HepG2 (cell line): ENCODE data around the gene RER1. TPM values are rescaled to one million over a fixed set of nuclear protein-coding genes. Genes with fewer than 3 reads are reported as not detected.

Source experiments
- CCDC6 ChIP-seq: sonication (generic); formaldehyde crosslinking; IDR thresholded peaks from 2 replicates; pipeline ENCODE4 v1.8.1; 2022; ENCODE audit warnings: mild to moderate bottlenecking, missing genetic modification reagents, moderate library complexity
- LCORL ChIP-seq, 2 experiments: fragments of 450-650 bp in 1 of 2; sonication (generic) in 1 of 2; formaldehyde crosslinking in 1 of 2; IDR thresholded peaks; 2 replicates each; pipeline versions ENCODE4 v1.5.0 to v1.6.1; 2017 to 2020; ENCODE audit warnings: antibody characterized with exemption in 1 of 2, missing genetic modification reagents in 1 of 2
- MEIS1 ChIP-seq: sonication (generic); formaldehyde crosslinking; IDR thresholded peaks from 2 replicates; pipeline ENCODE4 v1.9.0; 2021; ENCODE audit warnings: mild to moderate bottlenecking, missing genetic modification reagents, moderate library complexity, borderline replicate concordance
- PTBP1 ChIP-seq: fragments of 200-400 bp; formaldehyde crosslinking; IDR thresholded peaks from 2 replicates; pipeline ENCODE4 v1.6.1; 2018; ENCODE audit warnings: low read length, low read depth; ENCODE audit not compliant: poor library complexity, severe bottlenecking
- SOX13 ChIP-seq, 3 experiments: fragments of 450-650 bp in 1 of 3; sonication (generic) in 1 of 3; formaldehyde crosslinking in 1 of 3; IDR thresholded peaks in 2 of 3; conservative IDR thresholded peaks in 1 of 3; 2 replicates each; pipeline versions ENCODE4 v1.5.0 to v1.6.1; 2016 to 2020; ENCODE audit warnings: antibody characterized with exemption in 1 of 3, mild to moderate bottlenecking in 1 of 3, missing compliant biosample characterization in 1 of 3, missing genetic modification reagents in 1 of 3, moderate library complexity in 1 of 3
- TOE1 ChIP-seq: sonication (generic); formaldehyde crosslinking; IDR thresholded peaks from 2 replicates; pipeline ENCODE4 v1.4.0; 2020; ENCODE audit warnings: mild to moderate bottlenecking, missing genetic modification reagents
- ZNF253 ChIP-seq: sonication (generic); formaldehyde crosslinking; IDR thresholded peaks from 2 replicates; pipeline ENCODE4 v1.8.0; 2022; ENCODE audit warnings: mild to moderate bottlenecking, missing genetic modification reagents, borderline replicate concordance
- ZNF446 ChIP-seq: sonication (generic); formaldehyde crosslinking; IDR thresholded peaks from 2 replicates; pipeline ENCODE4 v1.5.0; 2020; ENCODE audit warnings: mild to moderate bottlenecking, missing genetic modification reagents
- ZNF605 ChIP-seq: sonication (generic); formaldehyde crosslinking; IDR thresholded peaks from 2 replicates; pipeline ENCODE4 v1.8.0; 2022; ENCODE audit warnings: mild to moderate bottlenecking, missing genetic modification reagents
- ZNF772 ChIP-seq: sonication (generic); formaldehyde crosslinking; IDR thresholded peaks from 2 replicates; pipeline ENCODE4 v1.5.0; 2020; ENCODE audit warnings: mild to moderate bottlenecking, missing genetic modification reagents
- ZSCAN20 ChIP-seq: sonication (generic); formaldehyde crosslinking; IDR thresholded peaks from 2 replicates; pipeline ENCODE4 v1.4.0; 2020; ENCODE audit warnings: missing genetic modification reagents, mild to moderate bottlenecking, borderline replicate concordance
- polyA plus RNA-seq, 8 experiments: library from polyadenylated mRNA; depleted of rRNA in 3 of 8; stranded (reverse) in 7 of 8; unstranded in 1 of 8; fragments of >200 nt; fragmentation: Illumina TruSeq in 4 of 8; extraction: Trizol in 4 of 8; gene quantifications; 2 replicates each; pipeline versions ENCODE4 v1.2.1 to v1.2.3, GENCODE V29; 2011 to 2016; ENCODE audit warnings: low read depth in 4 of 8, missing spikeins in 1 of 8, mixed read lengths in 1 of 8; ENCODE audit not compliant: insufficient read depth in 1 of 8
- total RNA-seq, 5 experiments: library from RNA; depleted of rRNA; stranded (reverse); fragments of >200 nt; fragmentation: Illumina TruSeq; extraction: Trizol; gene quantifications; 2 replicates each; pipeline ENCODE4 v1.2.3, GENCODE V29; 2016; ENCODE audit warnings: low read depth in 1 of 5
- TF ChIP-seq, protein P1 (sequence below): sonication (generic); formaldehyde crosslinking; conservative IDR thresholded peaks from 2 replicates; pipeline ENCODE4 v1.4.0; 2020; ENCODE audit warnings: mild to moderate bottlenecking, missing genetic modification reagents, moderate library complexity
- TF ChIP-seq, protein P2 (sequence below): sonication (generic); formaldehyde crosslinking; IDR thresholded peaks from 2 replicates; pipeline ENCODE4 v1.4.0; 2020; ENCODE audit warnings: missing genetic modification reagents, borderline replicate concordance
- TF ChIP-seq, protein P3 (sequence below): sonication (generic); formaldehyde crosslinking; IDR thresholded peaks from 2 replicates; pipeline ENCODE4 v1.8.1; 2023; ENCODE audit warnings: mild to moderate bottlenecking, inconsistent platforms, moderate library complexity, missing genetic modification reagents, borderline replicate concordance
- TF ChIP-seq, protein P4 (sequence below): IDR thresholded peaks from 2 replicates; pipeline ENCODE4 v1.6.1; 2012; ENCODE audit warnings: low read length, improper control_type of control experiment

RER1 gene
- total and polyA plus RNA-seq, 2 of the 13 experiments (the other 11 are each of a cell fraction or from before 2014, with no cell fraction given): 128 to 164 TPM

DNA sequence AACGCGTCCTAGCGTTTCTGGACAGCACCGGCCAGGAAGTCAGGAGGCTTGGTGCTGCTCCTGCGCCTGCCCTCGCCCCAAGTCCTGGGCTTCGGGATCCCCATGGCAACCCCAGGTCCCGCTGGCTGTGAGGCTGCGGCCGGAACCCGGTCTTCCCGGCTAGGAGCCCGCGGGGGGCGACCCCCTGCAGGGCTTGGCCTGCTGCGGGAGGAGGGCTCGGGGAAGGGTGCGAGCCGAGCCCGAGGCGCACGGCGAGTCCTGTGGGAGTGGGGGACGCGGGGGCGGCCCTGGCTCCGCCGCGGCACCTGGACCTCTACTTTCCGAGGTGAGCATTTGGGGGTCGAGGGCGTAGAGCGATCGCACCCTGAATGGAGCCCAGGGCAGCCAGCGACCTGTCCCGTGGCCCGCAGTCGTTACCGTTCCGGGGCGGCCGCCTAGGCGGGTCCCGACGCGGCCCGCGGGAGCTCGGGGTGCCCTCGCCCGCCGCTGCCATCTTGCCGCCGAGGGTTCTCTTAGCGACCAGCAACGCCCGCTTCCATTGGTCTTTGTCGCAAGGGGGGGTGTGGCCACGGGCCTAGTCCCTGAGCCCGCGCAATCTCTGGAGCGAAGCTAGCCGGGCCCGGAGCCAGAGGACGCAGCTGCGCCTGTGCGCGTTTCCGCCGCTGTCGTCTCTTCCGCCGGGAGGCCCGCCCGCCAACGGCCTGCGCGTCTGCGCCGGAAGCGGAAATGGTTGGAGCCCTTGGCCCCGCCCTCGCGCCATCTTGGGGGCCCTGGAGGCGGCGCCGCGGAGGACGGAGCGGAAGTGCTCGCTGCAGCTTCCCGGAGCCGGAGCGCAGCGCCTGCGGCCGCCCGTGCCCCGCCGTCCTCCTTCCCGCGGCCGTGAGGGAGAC, at the start of gene RER1, which contains the start of gene MORN1 (continued):
- TF ChIP-seq ZNF772 (no peak), LCORL (IDR thresholded peaks at IDR 0.05) (no peak), LCORL (CRISPR knock-in tag; IDR thresholded peaks at IDR 0.05) (peak; percentile 81), ZSCAN20 (no peak; the same call in 1 of the 2 replicates), TOE1 (no peak), ZNF446 (no peak), ZNF605 (CRISPR knock-in tag) (no peak; the same call in 1 of the 2 replicates), MEIS1 (peak; percentile 62), SOX13 (IDR thresholded peaks at IDR 0.05) (no peak), SOX13 (CRISPR knock-in tag; conservative IDR thresholded peaks at IDR 0.05 in 1 of 2, IDR thresholded peaks at IDR 0.05 in 1 of 2) (peak in 1 of 2 experiments; percentile 6; a peak in 1 of 4 replicates), CCDC6 (CRISPR knock-in tag) (peak; percentile 71; the same call in 1 of the 2 replicates), ZNF253 (no peak), PTBP1 (no peak)
- TF ChIP-seq, protein P1, sequence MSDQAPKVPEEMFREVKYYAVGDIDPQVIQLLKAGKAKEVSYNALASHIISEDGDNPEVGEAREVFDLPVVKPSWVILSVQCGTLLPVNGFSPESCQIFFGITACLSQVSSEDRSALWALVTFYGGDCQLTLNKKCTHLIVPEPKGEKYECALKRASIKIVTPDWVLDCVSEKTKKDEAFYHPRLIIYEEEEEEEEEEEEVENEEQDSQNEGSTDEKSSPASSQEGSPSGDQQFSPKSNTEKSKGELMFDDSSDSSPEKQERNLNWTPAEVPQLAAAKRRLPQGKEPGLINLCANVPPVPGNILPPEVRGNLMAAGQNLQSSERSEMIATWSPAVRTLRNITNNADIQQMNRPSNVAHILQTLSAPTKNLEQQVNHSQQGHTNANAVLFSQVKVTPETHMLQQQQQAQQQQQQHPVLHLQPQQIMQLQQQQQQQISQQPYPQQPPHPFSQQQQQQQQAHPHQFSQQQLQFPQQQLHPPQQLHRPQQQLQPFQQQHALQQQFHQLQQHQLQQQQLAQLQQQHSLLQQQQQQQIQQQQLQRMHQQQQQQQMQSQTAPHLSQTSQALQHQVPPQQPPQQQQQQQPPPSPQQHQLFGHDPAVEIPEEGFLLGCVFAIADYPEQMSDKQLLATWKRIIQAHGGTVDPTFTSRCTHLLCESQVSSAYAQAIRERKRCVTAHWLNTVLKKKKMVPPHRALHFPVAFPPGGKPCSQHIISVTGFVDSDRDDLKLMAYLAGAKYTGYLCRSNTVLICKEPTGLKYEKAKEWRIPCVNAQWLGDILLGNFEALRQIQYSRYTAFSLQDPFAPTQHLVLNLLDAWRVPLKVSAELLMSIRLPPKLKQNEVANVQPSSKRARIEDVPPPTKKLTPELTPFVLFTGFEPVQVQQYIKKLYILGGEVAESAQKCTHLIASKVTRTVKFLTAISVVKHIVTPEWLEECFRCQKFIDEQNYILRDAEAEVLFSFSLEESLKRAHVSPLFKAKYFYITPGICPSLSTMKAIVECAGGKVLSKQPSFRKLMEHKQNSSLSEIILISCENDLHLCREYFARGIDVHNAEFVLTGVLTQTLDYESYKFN (CRISPR knock-in tag): no peak; the same call in none of the 2 replicates
- TF ChIP-seq, protein P2, sequence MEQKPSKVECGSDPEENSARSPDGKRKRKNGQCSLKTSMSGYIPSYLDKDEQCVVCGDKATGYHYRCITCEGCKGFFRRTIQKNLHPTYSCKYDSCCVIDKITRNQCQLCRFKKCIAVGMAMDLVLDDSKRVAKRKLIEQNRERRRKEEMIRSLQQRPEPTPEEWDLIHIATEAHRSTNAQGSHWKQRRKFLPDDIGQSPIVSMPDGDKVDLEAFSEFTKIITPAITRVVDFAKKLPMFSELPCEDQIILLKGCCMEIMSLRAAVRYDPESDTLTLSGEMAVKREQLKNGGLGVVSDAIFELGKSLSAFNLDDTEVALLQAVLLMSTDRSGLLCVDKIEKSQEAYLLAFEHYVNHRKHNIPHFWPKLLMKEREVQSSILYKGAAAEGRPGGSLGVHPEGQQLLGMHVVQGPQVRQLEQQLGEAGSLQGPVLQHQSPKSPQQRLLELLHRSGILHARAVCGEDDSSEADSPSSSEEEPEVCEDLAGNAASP (CRISPR knock-in tag): no peak
- TF ChIP-seq, protein P3, sequence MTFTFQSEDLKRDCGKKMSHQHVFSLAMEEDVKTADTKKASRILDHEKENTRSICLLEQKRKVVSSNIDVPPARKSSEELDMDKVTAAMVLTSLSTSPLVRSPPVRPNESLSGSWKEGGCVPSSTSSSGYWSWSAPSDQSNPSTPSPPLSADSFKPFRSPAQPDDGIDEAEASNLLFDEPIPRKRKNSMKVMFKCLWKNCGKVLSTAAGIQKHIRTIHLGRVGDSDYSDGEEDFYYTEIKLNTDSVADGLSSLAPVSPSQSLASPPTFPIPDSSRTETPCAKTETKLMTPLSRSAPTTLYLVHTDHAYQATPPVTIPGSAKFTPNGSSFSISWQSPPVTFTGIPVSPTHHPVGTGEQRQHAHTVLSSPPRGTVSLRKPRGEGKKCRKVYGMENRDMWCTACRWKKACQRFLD (CRISPR knock-in tag): peak; percentile 46; the same call in 1 of the 2 replicates
- TF ChIP-seq, protein P4, sequence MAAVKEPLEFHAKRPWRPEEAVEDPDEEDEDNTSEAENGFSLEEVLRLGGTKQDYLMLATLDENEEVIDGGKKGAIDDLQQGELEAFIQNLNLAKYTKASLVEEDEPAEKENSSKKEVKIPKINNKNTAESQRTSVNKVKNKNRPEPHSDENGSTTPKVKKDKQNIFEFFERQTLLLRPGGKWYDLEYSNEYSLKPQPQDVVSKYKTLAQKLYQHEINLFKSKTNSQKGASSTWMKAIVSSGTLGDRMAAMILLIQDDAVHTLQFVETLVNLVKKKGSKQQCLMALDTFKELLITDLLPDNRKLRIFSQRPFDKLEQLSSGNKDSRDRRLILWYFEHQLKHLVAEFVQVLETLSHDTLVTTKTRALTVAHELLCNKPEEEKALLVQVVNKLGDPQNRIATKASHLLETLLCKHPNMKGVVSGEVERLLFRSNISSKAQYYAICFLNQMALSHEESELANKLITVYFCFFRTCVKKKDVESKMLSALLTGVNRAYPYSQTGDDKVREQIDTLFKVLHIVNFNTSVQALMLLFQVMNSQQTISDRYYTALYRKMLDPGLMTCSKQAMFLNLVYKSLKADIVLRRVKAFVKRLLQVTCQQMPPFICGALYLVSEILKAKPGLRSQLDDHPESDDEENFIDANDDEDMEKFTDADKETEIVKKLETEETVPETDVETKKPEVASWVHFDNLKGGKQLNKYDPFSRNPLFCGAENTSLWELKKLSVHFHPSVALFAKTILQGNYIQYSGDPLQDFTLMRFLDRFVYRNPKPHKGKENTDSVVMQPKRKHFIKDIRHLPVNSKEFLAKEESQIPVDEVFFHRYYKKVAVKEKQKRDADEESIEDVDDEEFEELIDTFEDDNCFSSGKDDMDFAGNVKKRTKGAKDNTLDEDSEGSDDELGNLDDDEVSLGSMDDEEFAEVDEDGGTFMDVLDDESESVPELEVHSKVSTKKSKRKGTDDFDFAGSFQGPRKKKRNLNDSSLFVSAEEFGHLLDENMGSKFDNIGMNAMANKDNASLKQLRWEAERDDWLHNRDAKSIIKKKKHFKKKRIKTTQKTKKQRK: no peak
